IMR-90 (cell line): Measurements from ENCODE around the gene PSMA7. TPM values are rescaled to one million over a fixed set of nuclear protein-coding genes. Genes with fewer than 3 reads are reported as not detected.

ENCODE experiments used
- ATAC-seq: fragments of 200-7000 bp; cut with Tn5 transposase; 2 replicates; pipeline ENCODE4 v1.9.1; 2020; ENCODE audit warnings: low read depth, mild to moderate bottlenecking, moderate library complexity
- BruUV-seq: library from RNA; stranded (reverse); fragments of 400-500 nt; replicated peaks from 2 replicates; lab custom pipeline; 2021; lab: Mats Ljungman, UMichigan
- CTCF ChIA-PET: fragments of 300-600 bp; formaldehyde crosslinking; extraction: SDS; loops from one replicate; lab custom pipeline; 2021; ENCODE audit warnings: antibody characterized with exemption; lab: Yijun Ruan, JAX
- POLR2A ChIA-PET: fragments of 300-600 bp; sonication (Branson Sonifier 250); formaldehyde crosslinking; loops from one replicate; lab custom pipeline; 2022; ENCODE audit warnings: antibody characterized with exemption; ENCODE audit not compliant: unreplicated experiment; lab: Charles Lee
- DNase-seq: peaks from one replicate; pipeline ENCODE4 v3.0.0; 2013
- H2AFZ ChIP-seq: replicated peaks from 2 replicates; pipeline ENCODE3; 2013; ENCODE audit warnings: low read length, mild to moderate bottlenecking; ENCODE audit not compliant: poor library complexity
- H2AK5ac ChIP-seq: 2 replicates; pipeline ENCODE4 v1.6.1; 2013; ENCODE audit warnings: low read depth, low read length, inconsistent platforms
- H2AK9ac ChIP-seq: replicated peaks from 2 replicates; pipeline ENCODE3; 2013; ENCODE audit warnings: mild to moderate bottlenecking, low read depth, low read length, moderate library complexity; ENCODE audit not compliant: poor library complexity
- H2BK120ac ChIP-seq: 2 replicates; pipeline ENCODE4 v1.6.1; 2013; ENCODE audit warnings: low read depth, low read length, inconsistent platforms
- H2BK15ac ChIP-seq: 3 replicates; pipeline ENCODE4 v1.6.1; 2013; ENCODE audit warnings: low read depth, low read length, inconsistent platforms
- H2BK20ac ChIP-seq: 2 replicates; pipeline ENCODE4 v1.6.1; 2013; ENCODE audit warnings: low read depth, mild to moderate bottlenecking, inconsistent platforms, low read length, moderate library complexity
- H2BK5ac ChIP-seq: 2 replicates; pipeline ENCODE4 v1.6.1; 2013; ENCODE audit warnings: mild to moderate bottlenecking, low read depth, low read length, inconsistent platforms; ENCODE audit not compliant: poor library complexity, severe bottlenecking
- H3K14ac ChIP-seq: replicated peaks from 2 replicates; pipeline ENCODE4 v1.6.1; 2013; ENCODE audit warnings: low read depth, low read length, inconsistent platforms
- H3K18ac ChIP-seq: 2 replicates; pipeline ENCODE4 v1.6.1; 2013; ENCODE audit warnings: low read depth, low read length, control low read depth
- H3K23ac ChIP-seq: 2 replicates; pipeline ENCODE4 v1.6.1; 2013; ENCODE audit warnings: low read depth, low read length, inconsistent platforms
- H3K27ac ChIP-seq: 2 replicates; pipeline ENCODE4 v1.5.1; 2013; ENCODE audit warnings: mild to moderate bottlenecking, control low read depth, low read length; ENCODE audit not compliant: insufficient read depth
- H3K27me3 ChIP-seq: 2 replicates; pipeline ENCODE4 v1.6.1; 2013; ENCODE audit warnings: low read length; ENCODE audit not compliant: control insufficient read depth, insufficient read depth
- H3K36me3 ChIP-seq: 2 replicates; pipeline ENCODE4 v1.6.1; 2013; ENCODE audit warnings: low read length, mixed read lengths; ENCODE audit not compliant: control insufficient read depth, insufficient read depth
- H3K4ac ChIP-seq: 2 replicates; pipeline ENCODE4 v1.6.1; 2013; ENCODE audit warnings: low read depth, low read length, inconsistent platforms
- H3K4me1 ChIP-seq: 2 replicates; pipeline ENCODE4 v1.6.1; 2013; ENCODE audit warnings: low read length, mixed read lengths; ENCODE audit not compliant: control insufficient read depth, insufficient read depth
- H3K4me2 ChIP-seq: 2 replicates; pipeline ENCODE4 v1.6.1; 2013; ENCODE audit warnings: low read depth, mild to moderate bottlenecking, control low read depth, low read length, moderate library complexity
- H3K4me3 ChIP-seq: 2 replicates; pipeline ENCODE4 v1.5.1; 2013; ENCODE audit warnings: low read depth, mild to moderate bottlenecking, control low read depth, low read length, moderate library complexity; ENCODE audit not compliant: insufficient read depth
- H3K56ac ChIP-seq: 2 replicates; pipeline ENCODE4 v1.6.1; 2013; ENCODE audit warnings: low read length, inconsistent platforms; ENCODE audit not compliant: insufficient read depth; ENCODE audit errors: extremely low read depth
- H3K79me1 ChIP-seq, 2 experiments: 2 replicates each; pipeline ENCODE4 v1.6.1; 2013; ENCODE audit warnings: low read length in 2 of 2, inconsistent platforms in 1 of 2, low read depth in 1 of 2
- H3K9ac ChIP-seq: 2 replicates; pipeline ENCODE4 v1.6.1; 2013; ENCODE audit warnings: low read depth, low read length, control low read depth
- H3K9me1 ChIP-seq: 2 replicates; pipeline ENCODE4 v1.6.1; 2013; ENCODE audit warnings: low read length, inconsistent platforms; ENCODE audit not compliant: insufficient read depth
- H3K9me3 ChIP-seq: 2 replicates; pipeline ENCODE4 v1.6.1; 2013; ENCODE audit warnings: low read length; ENCODE audit not compliant: control insufficient read depth, insufficient read depth
- H4K20me1 ChIP-seq: 2 replicates; pipeline ENCODE4 v1.6.1; 2013; ENCODE audit warnings: low read length, inconsistent platforms; ENCODE audit not compliant: insufficient read depth
- H4K5ac ChIP-seq: 2 replicates; pipeline ENCODE4 v1.6.1; 2013; ENCODE audit warnings: mild to moderate bottlenecking, low read depth, low read length, control low read depth
- H4K8ac ChIP-seq, 2 experiments: 2 replicates each; pipeline ENCODE4 v1.6.1; 2013; ENCODE audit warnings: low read depth in 2 of 2, low read length in 2 of 2, control low read depth in 1 of 2, inconsistent platforms in 1 of 2
- H4K91ac ChIP-seq: 2 replicates; pipeline ENCODE4 v1.6.1; 2013; ENCODE audit warnings: low read depth, low read length, inconsistent platforms; ENCODE audit not compliant: insufficient read depth
- ELK1 ChIP-seq: fragments of 150-350 bp; IDR thresholded peaks from 2 replicates; pipeline ENCODE4 v1.6.1; 2016; ENCODE audit warnings: low read depth, mild to moderate bottlenecking, low read length, moderate library complexity, borderline replicate concordance
- FOS ChIP-seq: fragments of 150-350 bp; IDR thresholded peaks from 2 replicates; pipeline ENCODE4 v1.6.1; 2016; ENCODE audit warnings: low read depth, low read length
- MAFK ChIP-seq: IDR thresholded peaks from 2 replicates; pipeline ENCODE4 v1.6.1; 2012; ENCODE audit warnings: low read depth, low read length, improper control_type of control experiment
- MXI1 ChIP-seq: IDR thresholded peaks from 2 replicates; pipeline ENCODE4 v1.6.1; 2012; ENCODE audit warnings: low read depth, mild to moderate bottlenecking, low read length, moderate library complexity, borderline replicate concordance
- NFE2L2 ChIP-seq: fragments of 150-350 bp; IDR thresholded peaks from 2 replicates; pipeline ENCODE4 v1.6.1; 2016; ENCODE audit warnings: low read depth, mild to moderate bottlenecking, low read length
- POLR2A ChIP-seq: IDR thresholded peaks from 2 replicates; pipeline ENCODE4 v1.6.1; 2012; ENCODE audit warnings: mild to moderate bottlenecking, low read depth, low read length
- SMC3 ChIP-seq: fragments of 150-350 bp; IDR thresholded peaks from 2 replicates; pipeline ENCODE4 v1.6.1; 2016; ENCODE audit warnings: low read depth, mild to moderate bottlenecking, antibody characterized with exemption, low read length, moderate library complexity
- USF2 ChIP-seq: fragments of 150-350 bp; IDR thresholded peaks from 2 replicates; pipeline ENCODE4 v1.6.1; 2017; ENCODE audit warnings: mild to moderate bottlenecking, antibody characterized with exemption, low read length, low read depth
- WGBS, 2 experiments: methylation state at CpG; one replicate each; pipeline versions ENCODE4 v1.1.5 to v1.1.7; 2013; ENCODE audit warnings: missing lambda C conversion rate in 2 of 2; ENCODE audit not compliant: insufficient read length in 1 of 2; ENCODE audit errors: extremely low coverage in 2 of 2; 5-methylcytosine and 5-hydroxymethylcytosine counted together
- dilution Hi-C: fragments of 300-500 bp; cut with HindIII; formaldehyde crosslinking; loops from one replicate; pipeline ENCODE4 v1.14.3; 2018; ENCODE audit warnings: low sequenced_read_pairs; ENCODE audit not compliant: unreplicated experiment
- in situ Hi-C: fragments of 300-500 bp; cut with MboI; formaldehyde crosslinking; loops from 3 replicates; pipeline ENCODE4 v1.14.3; 2019; ENCODE audit warnings: low sequenced_read_pairs, inconsistent platforms, mixed read lengths
- intact Hi-C: fragments of 100-400 bp; cut with micrococcal nuclease; formaldehyde crosslinking; loops from 2 replicates; pipeline ENCODE4 v1.10.0; 2022
- polyA plus RNA-seq, 3 experiments: library from polyadenylated mRNA; depleted of rRNA; stranded (reverse); fragments of >200 nt; gene quantifications; 2 replicates each; pipeline ENCODE4 v1.2.3, GENCODE V29; 2012; ENCODE audit warnings: low replicate concordance in 1 of 3
- total RNA-seq: library from RNA; depleted of rRNA; stranded (reverse); fragments of >200 nt; gene quantifications from 2 replicates; pipeline ENCODE4 v1.2.3, GENCODE V29; 2012

Gene PSMA7
- total and polyA plus RNA-seq, 2 of the 4 experiments (the other 2 are of a cell fraction) = 417 to 458 TPM

GRCh38 chr20:62120990-62121775 lies 22.0 kb downstream of the PSMA7 start:
- peak overlapping the region; percentile 48 for H3K27ac ChIP-seq
- CTCF ChIA-PET = no interaction called here
- no TSS peak for BruUV-seq
- in situ Hi-C loops = no loop called here
- peak overlapping the region; percentile 43 for H4K91ac ChIP-seq
- H3K36me3 ChIP-seq = peaks cover 15% of the 10 kb centered on the region
- H3K4ac ChIP-seq = peak overlapping the region; percentile 50
- H3K23ac ChIP-seq = peak overlapping the region; percentile 60; the same call in 1 of the 2 replicates
- peak overlapping the region; percentile 66 for H2BK120ac ChIP-seq
- peak overlapping the region; percentile 64 for H3K4me2 ChIP-seq
- H4K20me1 ChIP-seq = peaks cover 29% of the 10 kb centered on the region
- H3K14ac ChIP-seq = peak overlapping the region; percentile 64
- H3K56ac ChIP-seq = no peak overlapping the region; the same call in 1 of the 2 replicates
- 6% methylated on average over 23 of the region's 45 CpGs; no CpG with 5 or more reads in 1 of the 2 experiments for WGBS, 2 experiments
- dilution Hi-C loops = no loop called here
- no peak overlapping the region for H2BK15ac ChIP-seq
- intact Hi-C loops = no loop called here
- ATAC-seq = peak; percentile 2
- no peak for TF ChIP-seq FOS
- no peak for TF ChIP-seq NFE2L2
- TF ChIP-seq MXI1 = no peak; the same call in 1 of the 2 replicates
- 0 out of 2 replicates have a peak, but pooled peaks have one; percentile 7 for TF ChIP-seq MAFK
- no peak for TF ChIP-seq SMC3
- no peak for TF ChIP-seq ELK1
- no peak for TF ChIP-seq POLR2A
- TF ChIP-seq USF2 = 0 out of 2 replicates have a peak, but pooled peaks have one; percentile 1
- H3K4me3 ChIP-seq = peak overlapping the region; percentile 73
- H2BK20ac ChIP-seq = no peak overlapping the region
- POLR2A ChIA-PET = no interaction called here
- peak overlapping the region; percentile 11 for H4K5ac ChIP-seq
- peaks cover 3% of the 10 kb centered on the region; the same call in 1 of the 2 replicates for H3K9me3 ChIP-seq
- peaks cover 15% of the 10 kb centered on the region for H3K9me1 ChIP-seq
- DNase-seq = peak; percentile 61
- no peak overlapping the region for H2AK5ac ChIP-seq
- peak overlapping the region; percentile 77 for H2BK5ac ChIP-seq
- H4K8ac ChIP-seq = peak overlapping the region; percentile 43 to 84; a peak in 3 of 4 replicates
- peak overlapping the region; percentile 52 for H3K9ac ChIP-seq
- peak overlapping the region; percentile 97 for H2AFZ ChIP-seq
- peaks cover 20 to 32% of the 10 kb centered on the region in 2 experiments for H3K79me1 ChIP-seq
- H3K4me1 ChIP-seq = peaks cover 11% of the 10 kb centered on the region
- peaks cover 25% of the 10 kb centered on the region for H3K27me3 ChIP-seq
- peak overlapping the region; percentile 91 for H2AK9ac ChIP-seq
- H3K18ac ChIP-seq = peak overlapping the region; percentile 4; the same call in 1 of the 2 replicates
